HepG2 (cell line): ENCODE measurements around the gene DNMT1.

Source experiments
- AGO2 ChIP-seq: fragments of 200-400 bp; formaldehyde crosslinking; optimal IDR thresholded peaks from 2 replicates; pipeline ENCODE3; 2017; ENCODE audit warnings: mild to moderate bottlenecking, low read depth, low read length, moderate library complexity
- CREM ChIP-seq, 2 experiments: sonication (generic) in 1 of 2; formaldehyde crosslinking in 1 of 2; IDR thresholded peaks; 2 replicates each; pipeline versions ENCODE4 v1.4.0 to v1.6.1; 2016 to 2020; ENCODE audit warnings: antibody characterized with exemption in 1 of 2, mild to moderate bottlenecking in 1 of 2, missing genetic modification reagents in 1 of 2
- DNMT3B ChIP-seq: conservative IDR thresholded peaks from 2 replicates; pipeline ENCODE4 v1.6.1; 2016; ENCODE audit warnings: missing biosample characterization, control low read depth
- RBFOX2 ChIP-seq: fragments of 200-400 bp; formaldehyde crosslinking; IDR thresholded peaks from 2 replicates; pipeline ENCODE4 v1.6.1; 2017; ENCODE audit warnings: low read depth, mild to moderate bottlenecking, low read length
- ZNF343 ChIP-seq: sonication (generic); formaldehyde crosslinking; IDR thresholded peaks from 2 replicates; pipeline ENCODE4 v1.4.0; 2020; ENCODE audit warnings: mild to moderate bottlenecking, missing genetic modification reagents
- TF ChIP-seq, protein P1 (sequence below): sonication (generic); formaldehyde crosslinking; IDR thresholded peaks from 2 replicates; pipeline ENCODE4 v1.4.0; 2020; ENCODE audit warnings: missing genetic modification reagents

DNA sequence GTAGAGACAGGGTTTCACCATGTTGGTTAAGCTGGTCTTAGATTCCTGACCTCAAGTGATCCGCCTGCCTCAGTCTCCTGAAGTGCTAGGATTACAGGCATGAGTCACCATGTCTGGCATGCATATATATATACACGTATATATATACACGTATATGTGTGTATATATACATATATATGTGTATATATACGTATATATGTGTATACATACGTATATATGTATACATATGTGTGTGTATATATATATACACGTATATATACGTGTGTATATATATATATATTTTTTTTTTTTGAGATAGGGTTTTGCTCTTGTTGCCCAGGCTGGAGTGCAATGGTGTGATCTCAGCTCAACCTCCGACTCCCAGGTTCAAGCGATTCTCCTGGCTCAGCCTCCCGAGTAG, 11.9 kb downstream of the DNMT1 start:
- TF ChIP-seq DNMT3B (no peak), CREM (IDR thresholded peaks at IDR 0.05) (no peak), CREM (CRISPR knock-in tag; IDR thresholded peaks at IDR 0.05) (no peak), AGO2 (no peak), ZNF343 (CRISPR knock-in tag) (no peak), RBFOX2 (no peak)
- TF ChIP-seq, protein P1, sequence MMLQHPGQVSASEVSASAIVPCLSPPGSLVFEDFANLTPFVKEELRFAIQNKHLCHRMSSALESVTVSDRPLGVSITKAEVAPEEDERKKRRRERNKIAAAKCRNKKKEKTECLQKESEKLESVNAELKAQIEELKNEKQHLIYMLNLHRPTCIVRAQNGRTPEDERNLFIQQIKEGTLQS = no peak
